Panc1 (cell line): Measurements from ENCODE around the gene RFTN1.

Experiments
- CTCF ChIP-seq: fragments of 450-650 bp; IDR thresholded peaks from 2 replicates; pipeline ENCODE4 v1.5.1; 2017; ENCODE audit warnings: mild to moderate bottlenecking
- POLR2AphosphoS5 ChIP-seq: IDR thresholded peaks from 2 replicates; pipeline ENCODE4 v1.6.1; 2012; ENCODE audit warnings: mild to moderate bottlenecking, low read depth, low read length, moderate library complexity
- TCF7L2 ChIP-seq: IDR thresholded peaks from 2 replicates; pipeline ENCODE4 v1.6.1; 2011; ENCODE audit warnings: mild to moderate bottlenecking, low read depth, low read length, inconsistent platforms

GRCh38 chr3:16286161-16286560, 227.3 kb downstream of the RFTN1 start:
- TF ChIP-seq CTCF (no peak), POLR2AphosphoS5 (no peak), TCF7L2 (no peak)
